ENCODE measurements around the gene ABCC4.
A peak's percentile ranks its signal among the peaks of the same experiment; 100 is the strongest.

ABCC4 gene

GRCh38 chr13:95301183-95301967, at the start of gene ABCC4:
ABCC4 (minus strand) TSS chr13:95301451; CDS start chr13:95301314, 137 bp downstream.
- peak within 1 kb of the TSS; percentile 65 for H3K4me3 ChIP-seq (ENCODE audit: low read depth, low read length)
- in situ Hi-C loops (cut with HindIII; ENCODE audit: low sequenced_read_pairs): no loop called here
- DNase-seq (ENCODE audit: low read depth, low spot score): peak; percentile 68
- no peak for TF ChIP-seq CTCF (IDR thresholded peaks at IDR 0.05; ENCODE audit: low read depth, low read length)

GRCh38 chr13:95349267-95349666, 48.0 kb upstream of the ABCC4 start:
- DNase-seq (ENCODE audit: low read depth, low spot score): no peak
- in situ Hi-C loops (cut with HindIII; ENCODE audit: low sequenced_read_pairs): no loop called here
- no peak for TF ChIP-seq CTCF (IDR thresholded peaks at IDR 0.05; ENCODE audit: low read depth, low read length)
- H3K4me3 ChIP-seq (ENCODE audit: low read depth, low read length): no peak overlapping the region

- in situ Hi-C loops (cut with HindIII; ENCODE audit: low sequenced_read_pairs): no loop called here
- TF ChIP-seq CTCF (IDR thresholded peaks at IDR 0.05; ENCODE audit: low read depth, low read length): no peak
- no peak overlapping the region for H3K4me3 ChIP-seq (ENCODE audit: low read depth, low read length)
- no peak for DNase-seq (ENCODE audit: low read depth, low spot score)
These were observed 42.7 kb upstream of the ABCC4 start for GRCh38 chr13:95343944-95344343.

GRCh38 chr13:95341441-95341840, 40.2 kb upstream of the ABCC4 start:
- TF ChIP-seq CTCF (IDR thresholded peaks at IDR 0.05; ENCODE audit: low read depth, low read length): no peak
- in situ Hi-C loops (cut with HindIII; ENCODE audit: low sequenced_read_pairs): no loop called here
- no peak overlapping the region for H3K4me3 ChIP-seq (ENCODE audit: low read depth, low read length)
- no peak for DNase-seq (ENCODE audit: low read depth, low spot score)

- no peak for TF ChIP-seq CTCF (IDR thresholded peaks at IDR 0.05; ENCODE audit: low read depth, low read length)
- no peak overlapping the region for H3K4me3 ChIP-seq (ENCODE audit: low read depth, low read length)
- in situ Hi-C loops (cut with HindIII; ENCODE audit: low sequenced_read_pairs): no loop called here
- DNase-seq (ENCODE audit: low read depth, low spot score): no peak
These were observed 37.7 kb upstream of the ABCC4 start for GRCh38 chr13:95338905-95339304.

- in situ Hi-C loops (cut with HindIII; ENCODE audit: low sequenced_read_pairs): no loop called here
- DNase-seq (ENCODE audit: low read depth, low spot score): no peak
- TF ChIP-seq CTCF (IDR thresholded peaks at IDR 0.05; ENCODE audit: low read depth, low read length): no peak
- no peak overlapping the region for H3K4me3 ChIP-seq (ENCODE audit: low read depth, low read length)
These were observed 36.3 kb upstream of the ABCC4 start for GRCh38 chr13:95337597-95337996.

All from astrocyte of the spinal cord (primary cell).